Stomach (tissue), 4 donors: ENCODE results near the gene VRK2.
"Not testable (repeated sequence)": the region's sequence is repeated elsewhere in the genome, so short reads cannot be mapped to it uniquely, and the experiment has no call there.

Experiments
- CTCF ChIP-seq, 7 experiments: fragments of 450-650 bp in 4 of 7; fragments of 200-600 bp in 3 of 7; sonication (generic) in 3 of 7; IDR thresholded peaks; one replicate each; pipeline ENCODE4 v1.5.1; 2016 to 2019; ENCODE audit warnings: antibody characterized with exemption in 7 of 7, control low read depth in 2 of 7, mild to moderate bottlenecking in 1 of 7
- POLR2AphosphoS5 ChIP-seq, 3 donors: sonication (generic); formaldehyde crosslinking; IDR thresholded peaks; one replicate each; pipeline ENCODE4 v1.6.1; 2016; ENCODE audit warnings: antibody characterized with exemption in 3 of 3

- not testable (repeated sequence) for TF ChIP-seq CTCF, POLR2AphosphoS5 (IDR thresholded peaks at IDR 0.05)
Measured at GRCh38 chr2:58145769-58146168, 99.2 kb downstream of the VRK2 start.
